IMR-90 (cell line): ENCODE data around the gene FAM53C. TPM values are rescaled to one million over a fixed set of nuclear protein-coding genes. Genes with fewer than 3 reads are reported as not detected.

Source experiments
- ATAC-seq: fragments of 200-7000 bp; cut with Tn5 transposase; 2 replicates; pipeline ENCODE4 v1.9.1; 2020; ENCODE audit warnings: low read depth, mild to moderate bottlenecking, moderate library complexity
- BruUV-seq: library from RNA; stranded (reverse); fragments of 400-500 nt; replicated peaks from 2 replicates; lab custom pipeline; 2021; lab: Mats Ljungman, UMichigan
- CTCF ChIA-PET: fragments of 300-600 bp; formaldehyde crosslinking; extraction: SDS; loops from one replicate; lab custom pipeline; 2021; ENCODE audit warnings: antibody characterized with exemption; lab: Yijun Ruan, JAX
- POLR2A ChIA-PET: fragments of 300-600 bp; sonication (Branson Sonifier 250); formaldehyde crosslinking; loops from one replicate; lab custom pipeline; 2022; ENCODE audit warnings: antibody characterized with exemption; ENCODE audit not compliant: unreplicated experiment; lab: Charles Lee
- DNase-seq: peaks from one replicate; pipeline ENCODE4 v3.0.0; 2013
- H2AFZ ChIP-seq: replicated peaks from 2 replicates; pipeline ENCODE3; 2013; ENCODE audit warnings: low read length, mild to moderate bottlenecking; ENCODE audit not compliant: poor library complexity
- H2AK5ac ChIP-seq: 2 replicates; pipeline ENCODE4 v1.6.1; 2013; ENCODE audit warnings: low read depth, low read length, inconsistent platforms
- H2AK9ac ChIP-seq: replicated peaks from 2 replicates; pipeline ENCODE3; 2013; ENCODE audit warnings: mild to moderate bottlenecking, low read depth, low read length, moderate library complexity; ENCODE audit not compliant: poor library complexity
- H2BK120ac ChIP-seq: 2 replicates; pipeline ENCODE4 v1.6.1; 2013; ENCODE audit warnings: low read depth, low read length, inconsistent platforms
- H2BK15ac ChIP-seq: 3 replicates; pipeline ENCODE4 v1.6.1; 2013; ENCODE audit warnings: low read depth, low read length, inconsistent platforms
- H2BK20ac ChIP-seq: 2 replicates; pipeline ENCODE4 v1.6.1; 2013; ENCODE audit warnings: low read depth, mild to moderate bottlenecking, inconsistent platforms, low read length, moderate library complexity
- H2BK5ac ChIP-seq: 2 replicates; pipeline ENCODE4 v1.6.1; 2013; ENCODE audit warnings: mild to moderate bottlenecking, low read depth, low read length, inconsistent platforms; ENCODE audit not compliant: poor library complexity, severe bottlenecking
- H3K14ac ChIP-seq: replicated peaks from 2 replicates; pipeline ENCODE4 v1.6.1; 2013; ENCODE audit warnings: low read depth, low read length, inconsistent platforms
- H3K18ac ChIP-seq: 2 replicates; pipeline ENCODE4 v1.6.1; 2013; ENCODE audit warnings: low read depth, low read length, control low read depth
- H3K23ac ChIP-seq: 2 replicates; pipeline ENCODE4 v1.6.1; 2013; ENCODE audit warnings: low read depth, low read length, inconsistent platforms
- H3K27ac ChIP-seq: 2 replicates; pipeline ENCODE4 v1.5.1; 2013; ENCODE audit warnings: mild to moderate bottlenecking, control low read depth, low read length; ENCODE audit not compliant: insufficient read depth
- H3K27me3 ChIP-seq: 2 replicates; pipeline ENCODE4 v1.6.1; 2013; ENCODE audit warnings: low read length; ENCODE audit not compliant: control insufficient read depth, insufficient read depth
- H3K36me3 ChIP-seq: 2 replicates; pipeline ENCODE4 v1.6.1; 2013; ENCODE audit warnings: low read length, mixed read lengths; ENCODE audit not compliant: control insufficient read depth, insufficient read depth
- H3K4ac ChIP-seq: 2 replicates; pipeline ENCODE4 v1.6.1; 2013; ENCODE audit warnings: low read depth, low read length, inconsistent platforms
- H3K4me1 ChIP-seq: 2 replicates; pipeline ENCODE4 v1.6.1; 2013; ENCODE audit warnings: low read length, mixed read lengths; ENCODE audit not compliant: control insufficient read depth, insufficient read depth
- H3K4me2 ChIP-seq: 2 replicates; pipeline ENCODE4 v1.6.1; 2013; ENCODE audit warnings: low read depth, mild to moderate bottlenecking, control low read depth, low read length, moderate library complexity
- H3K4me3 ChIP-seq: 2 replicates; pipeline ENCODE4 v1.5.1; 2013; ENCODE audit warnings: low read depth, mild to moderate bottlenecking, control low read depth, low read length, moderate library complexity; ENCODE audit not compliant: insufficient read depth
- H3K56ac ChIP-seq: 2 replicates; pipeline ENCODE4 v1.6.1; 2013; ENCODE audit warnings: low read length, inconsistent platforms; ENCODE audit not compliant: insufficient read depth; ENCODE audit errors: extremely low read depth
- H3K79me1 ChIP-seq, 2 experiments: 2 replicates each; pipeline ENCODE4 v1.6.1; 2013; ENCODE audit warnings: low read length in 2 of 2, inconsistent platforms in 1 of 2, low read depth in 1 of 2
- H3K9ac ChIP-seq: 2 replicates; pipeline ENCODE4 v1.6.1; 2013; ENCODE audit warnings: low read depth, low read length, control low read depth
- H3K9me1 ChIP-seq: 2 replicates; pipeline ENCODE4 v1.6.1; 2013; ENCODE audit warnings: low read length, inconsistent platforms; ENCODE audit not compliant: insufficient read depth
- H3K9me3 ChIP-seq: 2 replicates; pipeline ENCODE4 v1.6.1; 2013; ENCODE audit warnings: low read length; ENCODE audit not compliant: control insufficient read depth, insufficient read depth
- H4K20me1 ChIP-seq: 2 replicates; pipeline ENCODE4 v1.6.1; 2013; ENCODE audit warnings: low read length, inconsistent platforms; ENCODE audit not compliant: insufficient read depth
- H4K5ac ChIP-seq: 2 replicates; pipeline ENCODE4 v1.6.1; 2013; ENCODE audit warnings: mild to moderate bottlenecking, low read depth, low read length, control low read depth
- H4K8ac ChIP-seq, 2 experiments: 2 replicates each; pipeline ENCODE4 v1.6.1; 2013; ENCODE audit warnings: low read depth in 2 of 2, low read length in 2 of 2, control low read depth in 1 of 2, inconsistent platforms in 1 of 2
- H4K91ac ChIP-seq: 2 replicates; pipeline ENCODE4 v1.6.1; 2013; ENCODE audit warnings: low read depth, low read length, inconsistent platforms; ENCODE audit not compliant: insufficient read depth
- BHLHE40 ChIP-seq: fragments of 150-350 bp; IDR thresholded peaks from 2 replicates; pipeline ENCODE4 v1.6.1; 2016; ENCODE audit warnings: mild to moderate bottlenecking, low read depth, low read length
- CEBPB ChIP-seq: IDR thresholded peaks from 2 replicates; pipeline ENCODE4 v1.6.1; 2012; ENCODE audit warnings: low read depth, low read length, improper control_type of control experiment
- CHD1 ChIP-seq: IDR thresholded peaks from 2 replicates; pipeline ENCODE4 v1.6.1; 2012; ENCODE audit warnings: low read depth, low read length, improper control_type of control experiment
- CTCF ChIP-seq: conservative IDR thresholded peaks from 2 replicates; pipeline ENCODE4 v1.5.1; 2012; ENCODE audit warnings: mild to moderate bottlenecking, low read depth, low read length, improper control_type of control experiment
- ELK1 ChIP-seq: fragments of 150-350 bp; IDR thresholded peaks from 2 replicates; pipeline ENCODE4 v1.6.1; 2016; ENCODE audit warnings: low read depth, mild to moderate bottlenecking, low read length, moderate library complexity, borderline replicate concordance
- FOS ChIP-seq: fragments of 150-350 bp; IDR thresholded peaks from 2 replicates; pipeline ENCODE4 v1.6.1; 2016; ENCODE audit warnings: low read depth, low read length
- MAFK ChIP-seq: IDR thresholded peaks from 2 replicates; pipeline ENCODE4 v1.6.1; 2012; ENCODE audit warnings: low read depth, low read length, improper control_type of control experiment
- MAZ ChIP-seq: IDR thresholded peaks from 2 replicates; pipeline ENCODE4 v1.6.1; 2012; ENCODE audit warnings: low read depth, mild to moderate bottlenecking, low read length, improper control_type of control experiment, moderate library complexity, borderline replicate concordance
- NFE2L2 ChIP-seq: fragments of 150-350 bp; IDR thresholded peaks from 2 replicates; pipeline ENCODE4 v1.6.1; 2016; ENCODE audit warnings: low read depth, mild to moderate bottlenecking, low read length
- POLR2A ChIP-seq: IDR thresholded peaks from 2 replicates; pipeline ENCODE4 v1.6.1; 2012; ENCODE audit warnings: mild to moderate bottlenecking, low read depth, low read length
- RCOR1 ChIP-seq: IDR thresholded peaks from 2 replicates; pipeline ENCODE4 v1.6.1; 2012; ENCODE audit warnings: mild to moderate bottlenecking, low read length, improper control_type of control experiment; ENCODE audit not compliant: insufficient replicate concordance
- SMC3 ChIP-seq: fragments of 150-350 bp; IDR thresholded peaks from 2 replicates; pipeline ENCODE4 v1.6.1; 2016; ENCODE audit warnings: low read depth, mild to moderate bottlenecking, antibody characterized with exemption, low read length, moderate library complexity
- WGBS, 2 experiments: methylation state at CpG; one replicate each; pipeline versions ENCODE4 v1.1.5 to v1.1.7; 2013; ENCODE audit warnings: missing lambda C conversion rate in 2 of 2; ENCODE audit not compliant: insufficient read length in 1 of 2; ENCODE audit errors: extremely low coverage in 2 of 2; 5-methylcytosine and 5-hydroxymethylcytosine counted together
- dilution Hi-C: fragments of 300-500 bp; cut with HindIII; formaldehyde crosslinking; loops from one replicate; pipeline ENCODE4 v1.14.3; 2018; ENCODE audit warnings: low sequenced_read_pairs; ENCODE audit not compliant: unreplicated experiment
- in situ Hi-C: fragments of 300-500 bp; cut with MboI; formaldehyde crosslinking; loops from 3 replicates; pipeline ENCODE4 v1.14.3; 2019; ENCODE audit warnings: low sequenced_read_pairs, inconsistent platforms, mixed read lengths
- intact Hi-C: fragments of 100-400 bp; cut with micrococcal nuclease; formaldehyde crosslinking; loops from 2 replicates; pipeline ENCODE4 v1.10.0; 2022
- polyA plus RNA-seq, 3 experiments: library from polyadenylated mRNA; depleted of rRNA; stranded (reverse); fragments of >200 nt; gene quantifications; 2 replicates each; pipeline ENCODE4 v1.2.3, GENCODE V29; 2012; ENCODE audit warnings: low replicate concordance in 1 of 3
- total RNA-seq: library from RNA; depleted of rRNA; stranded (reverse); fragments of >200 nt; gene quantifications from 2 replicates; pipeline ENCODE4 v1.2.3, GENCODE V29; 2012

FAM53C gene
- total and polyA plus RNA-seq, 2 of the 4 experiments (the other 2 are of a cell fraction) = 21.5 to 25.6 TPM

DNA sequence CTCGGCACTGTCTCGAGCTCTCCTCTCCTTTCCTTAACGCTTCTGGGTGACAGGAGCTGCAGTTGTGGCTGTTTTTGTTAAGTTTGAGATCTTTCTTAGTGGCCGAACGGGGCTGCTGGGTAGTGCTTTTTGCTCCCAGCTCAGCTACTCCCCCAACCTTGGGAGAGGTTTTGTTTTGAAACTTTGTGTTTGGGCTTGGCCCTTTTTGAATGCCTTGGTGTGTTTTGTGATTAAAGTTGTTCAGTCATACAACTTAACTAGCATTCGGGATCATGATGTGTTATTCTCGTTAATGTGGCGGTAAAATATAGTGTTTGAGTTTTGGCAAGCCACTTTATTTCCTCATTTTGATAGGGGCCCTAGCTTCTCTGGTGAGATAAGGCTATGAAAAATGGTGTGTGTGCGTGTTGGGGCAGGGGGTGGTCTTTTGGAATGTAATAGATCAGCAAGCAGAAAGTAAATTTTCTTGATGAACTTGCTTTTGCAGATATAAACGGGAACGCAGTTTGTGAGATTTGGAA is 15.6 kb downstream of the FAM53C start:
- H2BK120ac ChIP-seq = no peak overlapping the region
- peak overlapping the region; percentile 40; the same call in 1 of the 2 replicates for H4K5ac ChIP-seq
- no peak overlapping the region for H2BK15ac ChIP-seq
- H2BK20ac ChIP-seq = no peak overlapping the region
- no peak overlapping the region for H2AK5ac ChIP-seq
- H3K4me1 ChIP-seq = peaks cover 2% of the 10 kb centered on the region; the same call in 1 of the 2 replicates
- peak overlapping the region; percentile 82 for H2AFZ ChIP-seq
- peak overlapping the region; percentile 55; the same call in 1 of the 2 replicates for H3K4ac ChIP-seq
- H4K8ac ChIP-seq = peak overlapping the region in 1 of 2 experiments; percentile 61; a peak in 1 of 4 replicates
- DNase-seq = no peak
- peak overlapping the region; percentile 67; the same call in 1 of the 2 replicates for H3K56ac ChIP-seq
- dilution Hi-C loops (no loop called here), intact Hi-C loops (no loop called here), in situ Hi-C loops (no loop called here)
- peaks cover 39% of the 10 kb centered on the region for H4K20me1 ChIP-seq
- peak overlapping the region; percentile 86 for H2BK5ac ChIP-seq
- H3K18ac ChIP-seq = no peak overlapping the region; the same call in none of the 2 replicates
- H3K23ac ChIP-seq = peak overlapping the region; percentile 90
- no TSS peak for BruUV-seq
- H2AK9ac ChIP-seq = peak overlapping the region; percentile 56
- H3K27me3 ChIP-seq = no peaks in the 10 kb centered on the region
- peaks cover 6 to 26% of the 10 kb centered on the region in 2 experiments; a peak in 3 of 4 replicates for H3K79me1 ChIP-seq
- ChIA-PET POLR2A (no interaction called here), CTCF (interaction anchor here (0.8 to 2.8 kb wide), 5 partner anchors 12 to 160 kb away, joined by 3 to 24 read pairs (median 4); no protein-coding TSS in a partner anchor)
- TF ChIP-seq CEBPB (no peak), CHD1 (no peak), FOS (no peak), NFE2L2 (no peak), CTCF (no peak), MAFK (no peak), POLR2A (no peak; the same call in 1 of the 2 replicates), SMC3 (no peak), ELK1 (no peak), RCOR1 (no peak), MAZ (no peak), BHLHE40 (no peak)
- ATAC-seq = no peak
- peak overlapping the region; percentile 76 for H3K9ac ChIP-seq
- H3K36me3 ChIP-seq = peaks cover 8% of the 10 kb centered on the region
- H3K4me2 ChIP-seq = peak overlapping the region; percentile 89
- WGBS, 2 experiments = 0% methylated on average over 1 of the region's 11 CpGs; no CpG with 5 or more reads in 1 of the 2 experiments
- H3K14ac ChIP-seq = peak overlapping the region; percentile 53
- peak overlapping the region; percentile 73 for H3K4me3 ChIP-seq
- 0 out of 2 replicates have a peak, but pooled peaks cover 2% of the 10 kb centered on the region for H3K9me1 ChIP-seq
- peak overlapping the region; percentile 21; the same call in 1 of the 2 replicates for H4K91ac ChIP-seq
- peaks cover 4% of the 10 kb centered on the region for H3K9me3 ChIP-seq
- peak overlapping the region; percentile 78 for H3K27ac ChIP-seq
